Prostate gland (tissue), 2 donors: ENCODE results near the gene RHEB. TPM values are rescaled to one million over a fixed set of nuclear protein-coding genes. Genes with fewer than 3 reads are reported as not detected.

Experiments
- DNase-seq: peaks from one replicate; pipeline ENCODE4 v3.0.0-alpha.2; 2019; ENCODE audit warnings: low spot score
- H3K27ac ChIP-seq, 2 donors: fragments of 200-600 bp; sonication (generic); 2 replicates each; pipeline ENCODE4 v1.5.1; 2017 to 2019
- H3K27me3 ChIP-seq: fragments of 200-600 bp; sonication (generic); replicated peaks from 2 replicates; pipeline ENCODE4 v1.5.1; 2019; ENCODE audit not compliant: insufficient read depth
- H3K36me3 ChIP-seq, 2 donors: fragments of 200-600 bp; sonication (generic); 1 replicate in 1 of 2; 2 replicates in 1 of 2; pipeline versions ENCODE4 v1.5.1 to v1.8.1; 2017 to 2019
- H3K4me1 ChIP-seq: fragments of 200-600 bp; sonication (generic); replicated peaks from 2 replicates; pipeline ENCODE4 v1.5.1; 2019
- H3K4me3 ChIP-seq, 2 donors: fragments of 200-600 bp; sonication (generic); 2 replicates each; pipeline ENCODE4 v1.5.1; 2017 to 2019
- H3K9me3 ChIP-seq: fragments of 200-600 bp; sonication (generic); 2 replicates; pipeline ENCODE4 v1.5.1; 2017
- POLR2A ChIP-seq: fragments of 450-650 bp; IDR thresholded peaks from one replicate; pipeline ENCODE4 v1.6.1; 2016; ENCODE audit warnings: antibody characterized with exemption, mild to moderate bottlenecking
- POLR2AphosphoS5 ChIP-seq: sonication (generic); formaldehyde crosslinking; IDR thresholded peaks from one replicate; pipeline ENCODE4 v1.6.1; 2017; ENCODE audit warnings: antibody characterized with exemption
- WGBS: methylation state at CpG from one replicate; pipeline ENCODE4 v1.1.5; 2018; 5-methylcytosine and 5-hydroxymethylcytosine counted together
- intact Hi-C: fragments of 100-400 bp; cut with DNase I; formaldehyde crosslinking; loops from one replicate; pipeline ENCODE4 v1.14.2; 2022
- total RNA-seq, 2 donors: library from RNA; depleted of rRNA; stranded (reverse); fragments of >200 nt; gene quantifications; one replicate each; pipeline ENCODE4 v1.1.0, GENCODE V29; 2016
- TF ChIP-seq, protein P1 (sequence below), 4 experiments: fragments of 200-600 bp in 2 of 4; fragments of 450-650 bp in 2 of 4; sonication (generic) in 2 of 4; IDR thresholded peaks; 1 replicate in 3 of 4; 2 replicates in 1 of 4; pipeline ENCODE4 v1.5.1; 2016 to 2019; ENCODE audit warnings: antibody characterized with exemption in 4 of 4, mild to moderate bottlenecking in 2 of 4, moderate library complexity in 2 of 4

Gene RHEB
- total RNA-seq, 2 donors from 2014 or later = 59.3 to 63.1 TPM

DNA sequence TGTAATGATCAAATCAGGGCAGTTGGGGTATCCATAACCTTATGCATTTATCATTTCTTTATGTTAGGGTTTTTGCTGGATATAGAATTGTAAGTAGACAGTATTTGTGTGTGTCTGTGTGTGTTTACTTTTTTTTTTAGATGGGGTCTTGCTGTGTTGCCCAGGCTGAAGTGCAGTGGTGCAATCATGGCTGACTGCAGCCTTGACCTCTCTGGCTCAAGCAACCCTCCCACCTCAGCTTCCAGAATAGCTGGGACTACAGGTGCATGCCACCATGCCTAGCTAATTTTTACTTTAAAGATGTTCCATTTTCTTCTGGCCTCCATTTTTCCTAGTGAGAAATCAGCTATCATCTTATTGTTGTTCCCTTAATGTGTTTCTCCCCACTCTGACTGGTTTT is 10.1 kb upstream of the RHEB start:
- H3K9me3 ChIP-seq = no peaks in the 10 kb centered on the region
- DNase-seq = no peak
- H3K4me3 ChIP-seq = no peak overlapping the region
- no peaks in the 10 kb centered on the region for H3K4me1 ChIP-seq
- H3K27me3 ChIP-seq = no peaks in the 10 kb centered on the region
- TF ChIP-seq POLR2A (no peak), POLR2AphosphoS5 (no peak)
- TF ChIP-seq, protein P1, sequence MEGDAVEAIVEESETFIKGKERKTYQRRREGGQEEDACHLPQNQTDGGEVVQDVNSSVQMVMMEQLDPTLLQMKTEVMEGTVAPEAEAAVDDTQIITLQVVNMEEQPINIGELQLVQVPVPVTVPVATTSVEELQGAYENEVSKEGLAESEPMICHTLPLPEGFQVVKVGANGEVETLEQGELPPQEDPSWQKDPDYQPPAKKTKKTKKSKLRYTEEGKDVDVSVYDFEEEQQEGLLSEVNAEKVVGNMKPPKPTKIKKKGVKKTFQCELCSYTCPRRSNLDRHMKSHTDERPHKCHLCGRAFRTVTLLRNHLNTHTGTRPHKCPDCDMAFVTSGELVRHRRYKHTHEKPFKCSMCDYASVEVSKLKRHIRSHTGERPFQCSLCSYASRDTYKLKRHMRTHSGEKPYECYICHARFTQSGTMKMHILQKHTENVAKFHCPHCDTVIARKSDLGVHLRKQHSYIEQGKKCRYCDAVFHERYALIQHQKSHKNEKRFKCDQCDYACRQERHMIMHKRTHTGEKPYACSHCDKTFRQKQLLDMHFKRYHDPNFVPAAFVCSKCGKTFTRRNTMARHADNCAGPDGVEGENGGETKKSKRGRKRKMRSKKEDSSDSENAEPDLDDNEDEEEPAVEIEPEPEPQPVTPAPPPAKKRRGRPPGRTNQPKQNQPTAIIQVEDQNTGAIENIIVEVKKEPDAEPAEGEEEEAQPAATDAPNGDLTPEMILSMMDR (IDR thresholded peaks at IDR 0.05) = no peak
- no peak overlapping the region for H3K27ac ChIP-seq
- no peaks in the 10 kb centered on the region for H3K36me3 ChIP-seq
- intact Hi-C loops = no loop called here

DNA sequence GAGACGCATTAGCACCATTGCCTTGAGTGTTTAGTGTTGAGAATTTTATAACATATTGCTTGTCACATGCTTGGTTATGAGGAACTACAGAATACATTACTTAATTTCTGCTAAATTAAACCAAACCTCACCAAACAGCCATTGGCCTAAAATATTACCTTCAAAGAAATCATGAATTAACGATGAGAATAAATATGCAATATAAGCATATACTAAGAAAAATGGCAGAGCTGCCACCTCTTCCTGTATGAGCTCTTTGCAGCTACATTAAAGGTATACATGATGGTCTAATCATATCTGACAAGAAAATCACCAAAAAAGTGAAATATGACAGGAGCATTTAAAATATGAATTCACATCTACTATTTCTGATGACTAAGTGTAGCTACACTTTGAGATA is 5.2 kb upstream of the RHEB start:
- DNase-seq = no peak
- intact Hi-C loops = loop anchor here (5.0 kb wide), 1 partner anchor 182 kb away; no protein-coding TSS in a partner anchor
- H3K36me3 ChIP-seq = no peaks in the 10 kb centered on the region
- TF ChIP-seq POLR2AphosphoS5 = no peak
- TF ChIP-seq, protein P1 (IDR thresholded peaks at IDR 0.05) = no peak
- TF ChIP-seq POLR2A = no peak
- no peaks in the 10 kb centered on the region for H3K9me3 ChIP-seq
- 93% methylated on average over 2 of the region's 2 CpGs for WGBS
- H3K4me3 ChIP-seq = no peak overlapping the region
- no peaks in the 10 kb centered on the region for H3K27me3 ChIP-seq
- H3K4me1 ChIP-seq = no peaks in the 10 kb centered on the region
- H3K27ac ChIP-seq = no peak overlapping the region

DNA sequence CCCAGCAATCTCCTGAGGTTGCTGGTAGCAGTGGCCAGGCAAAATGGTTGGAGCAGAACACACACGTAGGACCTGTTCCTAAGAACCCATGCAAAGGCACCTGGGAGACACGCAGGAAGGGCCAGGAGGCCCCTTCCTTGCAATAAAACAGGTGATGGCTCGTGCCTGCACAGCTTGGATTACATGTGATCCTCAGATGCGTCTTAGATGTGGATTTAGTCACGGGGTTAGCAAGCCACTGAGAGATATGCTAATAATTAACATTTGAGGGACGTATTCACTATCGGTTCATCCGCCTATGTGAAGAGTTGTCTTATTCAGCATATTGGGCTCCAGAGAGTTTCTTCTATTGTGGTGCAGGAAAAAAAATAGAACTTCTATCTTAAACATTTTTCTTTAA is 4.6 kb upstream of the RHEB start:
- no peak for DNase-seq

DNA sequence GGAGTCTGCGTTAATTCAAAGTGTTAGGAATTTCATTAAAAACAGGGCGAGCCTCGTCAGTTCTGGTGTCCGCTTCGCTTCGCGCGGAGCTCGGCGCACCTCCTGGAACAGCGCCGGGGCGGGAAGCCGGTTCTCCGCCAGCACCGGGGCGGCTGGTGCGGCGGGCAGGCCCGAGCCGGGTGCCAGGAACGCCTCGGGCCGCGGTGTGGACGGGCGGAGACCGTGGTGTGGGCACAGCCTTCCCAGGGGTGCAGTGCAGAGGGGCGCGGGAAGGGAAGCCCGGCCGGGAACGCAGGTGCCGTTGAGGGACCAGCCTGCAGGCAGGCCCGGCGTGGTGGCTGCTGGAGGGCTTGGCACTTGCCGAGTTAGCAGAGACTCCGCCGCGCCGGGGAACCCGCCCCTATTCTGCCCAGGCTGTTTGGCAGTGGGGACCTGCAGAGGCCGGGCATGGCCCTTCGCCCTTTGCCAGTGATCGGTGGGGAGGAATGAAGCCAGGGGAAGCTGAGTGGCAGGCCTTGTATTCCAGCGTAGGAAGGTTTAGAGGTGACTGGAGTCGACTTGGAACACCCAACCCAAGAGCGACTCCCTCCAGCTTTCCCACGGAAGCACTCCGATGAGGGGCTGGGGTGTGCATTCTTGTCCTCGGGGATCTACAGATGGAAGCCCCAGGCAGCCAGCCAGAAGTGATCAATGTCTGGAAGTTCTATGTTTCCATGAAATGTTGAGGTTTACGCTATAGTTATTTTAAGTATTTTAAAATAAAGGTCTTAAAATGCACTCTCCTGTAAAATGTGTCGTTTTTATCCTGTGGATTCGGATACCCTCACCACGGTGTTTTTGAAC is 945 bp upstream of the RHEB start:
- intact Hi-C loops = loop anchor here (5.0 kb wide), 1 partner anchor 187 kb away; no protein-coding TSS in a partner anchor
- H3K4me3 ChIP-seq = peak overlapping the region; percentile 95 to 97
- H3K27ac ChIP-seq = peak overlapping the region; percentile 98 to 99
- DNase-seq = peak; percentile 33
- no peaks in the 10 kb centered on the region for H3K36me3 ChIP-seq
- WGBS = 17% methylated on average over 36 of the region's 55 CpGs
- H3K9me3 ChIP-seq = no peaks in the 10 kb centered on the region
- TF ChIP-seq POLR2AphosphoS5 (no peak), POLR2A (no peak)
- TF ChIP-seq, protein P1 (IDR thresholded peaks at IDR 0.05) = no peak
- H3K27me3 ChIP-seq = no peaks in the 10 kb centered on the region
- peaks cover under 1% of the 10 kb centered on the region for H3K4me1 ChIP-seq

More for the DNA sequence above, 4.6 kb upstream of the RHEB start:
- WGBS = 70% methylated on average over 8 of the region's 8 CpGs
- no peaks in the 10 kb centered on the region for H3K36me3 ChIP-seq
- H3K9me3 ChIP-seq = no peaks in the 10 kb centered on the region
- no peaks in the 10 kb centered on the region for H3K27me3 ChIP-seq
- TF ChIP-seq POLR2AphosphoS5 (no peak), POLR2A (no peak)
- TF ChIP-seq, protein P1 (IDR thresholded peaks at IDR 0.05) = no peak
- no peak overlapping the region for H3K4me3 ChIP-seq
- no peaks in the 10 kb centered on the region for H3K4me1 ChIP-seq
- intact Hi-C loops = loop anchor here (5.0 kb wide), 1 partner anchor 183 kb away; no protein-coding TSS in a partner anchor
- H3K27ac ChIP-seq = no peak overlapping the region
